Measurements from ENCODE around the gene ADH4.

ADH4 gene

GRCh38 chr4:99078931-99079624, 65.0 kb downstream of the ADH4 start:
- DNase-seq, result no peak

- DNase-seq, result no peak
Observed at GRCh38 chr4:99078336-99078735, 65.8 kb downstream of the ADH4 start.

GRCh38 chr4:99077177-99077576, 66.9 kb downstream of the ADH4 start:
- no peak for DNase-seq

GRCh38 chr4:99076292-99076976, 67.7 kb downstream of the ADH4 start:
- no peak for DNase-seq

- no peak for DNase-seq
Observed at GRCh38 chr4:99074816-99075215, 69.3 kb downstream of the ADH4 start.
